HG03460 (cell line): ENCODE results near the gene SLC25A11.

Source experiments
- ATAC-seq: cut with Tn5 transposase; IDR thresholded peaks from one replicate; pipeline ENCODE4 v1.9.1; 2021; ENCODE audit not compliant: unreplicated experiment

SLC25A11 gene, protein sequence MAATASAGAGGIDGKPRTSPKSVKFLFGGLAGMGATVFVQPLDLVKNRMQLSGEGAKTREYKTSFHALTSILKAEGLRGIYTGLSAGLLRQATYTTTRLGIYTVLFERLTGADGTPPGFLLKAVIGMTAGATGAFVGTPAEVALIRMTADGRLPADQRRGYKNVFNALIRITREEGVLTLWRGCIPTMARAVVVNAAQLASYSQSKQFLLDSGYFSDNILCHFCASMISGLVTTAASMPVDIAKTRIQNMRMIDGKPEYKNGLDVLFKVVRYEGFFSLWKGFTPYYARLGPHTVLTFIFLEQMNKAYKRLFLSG

DNA sequence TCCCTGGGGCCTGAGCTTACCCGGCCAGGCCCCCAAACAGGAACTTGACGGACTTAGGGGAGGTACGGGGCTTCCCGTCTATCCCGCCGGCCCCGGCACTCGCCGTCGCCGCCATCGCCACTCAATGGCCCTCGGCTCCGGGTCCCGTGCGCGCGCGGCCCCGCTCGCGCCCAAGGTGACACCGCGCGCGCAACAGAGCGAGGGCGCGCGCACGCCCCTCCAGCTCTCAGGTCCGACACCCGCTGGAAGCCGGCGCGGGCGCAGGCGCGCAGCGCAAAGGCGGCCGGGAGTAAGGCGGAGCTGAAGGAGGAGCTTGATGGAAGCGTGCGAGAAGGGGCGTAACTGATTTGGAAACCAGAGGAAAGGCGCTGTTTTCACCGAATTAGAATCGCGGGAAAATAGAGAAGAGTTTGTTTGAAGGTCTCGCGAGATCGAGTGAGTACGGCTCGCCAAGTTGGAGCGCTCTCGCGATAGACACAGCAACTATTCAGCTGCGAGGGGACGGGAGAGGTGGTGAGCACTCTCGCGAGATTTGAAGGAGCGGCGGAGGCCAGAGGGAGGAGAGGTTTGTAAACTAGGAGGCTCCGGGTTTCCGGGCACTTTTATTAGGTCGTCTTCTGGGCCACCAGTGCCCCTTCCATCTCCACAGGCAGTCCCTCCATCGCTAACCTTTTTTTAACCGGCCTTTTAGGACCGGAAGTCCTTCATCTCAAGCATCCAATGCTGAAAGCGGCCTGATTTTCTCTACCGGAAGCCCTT, at the start of gene SLC25A11, which contains the start of gene RNF167:
TSS of gene SLC25A11 (minus strand) at position 251 of the 759 bp plus-strand sequence. CDS start at position 115, 136 bp downstream.
TSS of gene RNF167 (plus strand) at position 473 of the 759 bp plus-strand sequence. CDS start 642 bp downstream, outside the sequence.
- ATAC-seq = peak; percentile 73

DNA sequence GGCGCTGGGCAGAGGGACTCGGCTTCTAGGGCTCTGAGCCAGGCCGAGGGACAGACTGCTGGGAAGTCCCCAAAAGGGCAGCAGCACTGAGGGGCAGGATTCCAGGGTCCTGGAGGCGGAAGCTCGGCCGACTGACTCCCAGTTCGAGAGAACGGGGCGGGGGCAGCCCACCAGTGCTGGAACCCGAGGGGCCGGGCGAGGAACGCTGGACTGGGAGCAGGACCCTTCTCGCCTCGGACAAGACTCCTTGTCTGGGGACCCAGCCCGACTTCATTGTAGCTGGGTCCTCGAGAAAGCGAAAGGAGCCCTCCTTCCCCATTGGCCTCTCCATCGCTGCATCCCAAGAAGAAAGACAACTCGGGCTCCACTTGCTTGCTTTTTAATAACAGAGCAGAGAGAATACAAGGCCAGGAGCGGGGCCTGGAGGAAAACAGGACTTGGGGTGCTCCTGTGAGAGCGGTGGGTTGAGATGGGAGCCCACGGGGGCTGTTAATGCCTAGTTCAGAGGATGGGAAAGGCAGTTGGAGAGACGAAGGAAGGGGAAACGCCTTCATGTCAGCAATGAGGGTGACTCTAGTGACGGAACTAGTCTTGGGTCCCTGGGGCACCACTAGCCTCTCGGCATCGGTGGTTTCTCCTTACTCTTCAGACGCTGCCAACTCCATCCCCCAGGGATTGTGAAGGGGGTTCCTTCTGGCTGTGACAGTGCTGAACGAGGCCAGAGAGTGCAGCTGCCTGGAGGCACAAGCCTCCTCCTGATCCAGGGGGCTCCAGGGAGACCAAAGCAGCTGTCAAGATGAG, 48.1 kb upstream of the SLC25A11 start:
- ATAC-seq = peak; percentile 4

DNA sequence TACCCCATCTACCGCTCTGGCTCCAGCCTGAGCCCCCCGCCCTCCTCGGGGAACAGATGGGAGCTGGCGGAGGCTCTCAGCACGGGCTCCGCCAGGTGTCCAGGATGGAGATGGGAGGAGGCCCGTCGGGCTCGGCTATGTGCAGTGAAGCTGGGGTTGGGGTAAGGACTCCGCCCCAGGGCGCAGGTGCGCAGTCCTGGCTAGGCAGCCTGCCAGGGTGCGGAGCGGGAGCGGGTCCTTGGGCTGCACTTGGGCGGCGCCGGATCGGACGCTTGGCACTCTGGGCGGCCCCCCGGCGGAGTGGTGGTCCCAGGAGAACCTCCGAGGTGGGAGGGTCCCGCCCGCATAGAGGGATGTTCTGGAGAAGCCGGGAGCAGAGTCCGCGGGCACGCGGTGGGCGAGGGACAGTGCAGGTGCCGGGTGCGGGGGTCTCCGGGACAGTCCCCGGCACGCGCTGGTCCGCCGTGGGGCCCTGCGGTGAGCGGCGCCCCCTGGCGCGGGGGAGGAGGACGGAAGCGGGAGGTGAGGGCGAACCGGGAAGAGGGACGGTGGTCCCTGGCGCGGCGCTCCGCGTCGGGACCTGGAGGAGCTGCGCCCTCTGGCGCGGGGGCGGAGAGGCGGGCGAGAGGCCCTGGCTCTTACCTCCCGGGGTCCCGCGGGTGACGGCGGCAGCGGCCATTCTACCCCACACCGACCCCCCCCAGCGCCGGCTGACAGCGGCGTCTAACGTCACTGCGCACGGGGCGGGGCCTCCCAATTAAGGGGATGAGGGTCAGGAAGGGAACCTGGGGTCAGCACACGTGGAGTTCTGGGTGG, 47.3 kb upstream of the SLC25A11 start, which contains the start of gene CAMTA2:
TSS of gene CAMTA2 (minus strand) at position 725 of the 816 bp plus-strand sequence. CDS start 1,453 bp downstream, outside the sequence.
- peak; percentile 67 for ATAC-seq

DNA sequence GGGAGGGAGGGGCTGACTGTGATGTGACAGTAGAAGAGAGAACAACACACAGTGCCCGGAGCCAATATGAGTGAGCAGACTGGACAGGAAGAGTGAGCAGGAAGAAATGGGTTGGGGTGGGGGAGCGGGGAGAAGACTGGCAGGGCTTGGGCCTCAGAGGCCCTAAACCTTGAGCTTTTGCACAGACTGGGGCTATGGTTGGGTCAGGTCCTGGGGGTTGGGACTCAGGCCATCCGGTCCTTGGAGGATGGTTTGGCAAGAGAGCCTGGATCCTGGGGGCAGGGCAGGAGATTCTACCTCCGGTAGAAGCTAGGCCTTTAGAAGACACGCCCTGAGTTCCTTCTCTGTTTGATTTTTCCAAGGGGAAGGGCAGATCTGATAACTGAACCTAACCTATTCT, 46.6 kb upstream of the SLC25A11 start:
- no peak for ATAC-seq

DNA sequence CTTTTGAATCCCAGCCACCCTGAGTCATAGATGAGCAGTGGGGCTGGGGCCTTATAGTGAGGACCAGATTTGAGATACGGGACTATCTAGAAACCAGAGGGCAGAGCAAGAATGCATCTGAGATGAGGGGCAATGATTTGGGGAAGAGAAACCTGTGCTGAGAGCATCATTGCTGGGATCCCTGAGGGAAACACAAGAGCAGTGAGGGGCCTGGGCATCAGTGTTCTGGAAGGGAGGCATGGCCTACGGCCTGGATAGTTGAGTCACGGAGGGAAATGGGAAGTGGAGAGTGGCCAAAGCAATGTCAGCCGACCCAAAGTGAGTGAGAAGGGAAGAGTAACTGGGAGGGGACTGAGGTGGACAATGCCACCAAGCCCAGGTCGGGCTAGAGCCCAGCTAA, 42.5 kb upstream of the SLC25A11 start:
- no peak for ATAC-seq

DNA sequence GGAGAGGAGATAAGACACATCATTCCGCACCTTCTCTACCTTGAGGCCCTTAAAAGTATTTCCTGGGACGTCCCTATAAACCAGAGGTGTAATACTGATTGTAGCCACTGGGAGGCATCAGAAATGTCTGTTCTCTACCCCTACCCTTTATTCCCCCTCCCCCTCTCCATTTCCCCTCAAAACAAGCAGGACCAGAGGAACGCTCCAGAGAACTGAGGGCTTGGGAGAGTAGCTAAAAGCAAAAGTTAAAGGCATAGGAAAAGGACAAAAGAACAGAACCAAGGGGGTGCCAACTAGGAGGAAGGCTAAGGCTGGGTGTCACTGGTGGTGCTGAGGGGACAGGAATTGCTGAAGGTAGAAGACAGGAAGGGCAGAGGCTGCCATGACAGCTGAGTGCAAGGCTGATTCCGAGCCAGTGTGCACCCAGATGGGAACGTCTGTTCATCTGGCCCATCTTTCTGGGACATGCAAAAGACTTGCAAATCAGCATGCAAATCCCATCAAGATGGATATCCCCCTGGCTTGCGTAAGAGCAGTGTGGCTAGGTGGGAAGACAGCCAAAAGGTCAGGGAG, 40.9 kb upstream of the SLC25A11 start:
- ATAC-seq = no peak

DNA sequence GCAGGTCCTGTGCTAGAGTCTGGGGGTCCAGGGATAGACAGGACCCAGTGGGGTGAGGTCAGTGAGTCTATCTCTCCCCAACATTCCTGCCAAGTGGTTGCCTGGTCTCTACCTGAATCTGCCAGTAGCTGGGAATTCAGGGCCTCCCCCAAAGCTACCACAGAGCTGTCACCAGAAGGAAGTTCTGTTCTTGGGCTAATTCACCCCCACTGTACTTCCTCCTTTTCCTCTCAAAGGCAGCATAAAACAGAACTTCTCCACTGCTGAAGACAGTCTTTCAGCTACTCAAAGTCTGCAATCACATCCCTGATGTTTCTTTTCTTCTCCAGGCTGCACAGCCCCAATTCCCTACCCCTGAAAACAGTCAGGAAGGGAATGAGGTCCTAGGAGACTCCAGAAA, 38.9 kb upstream of the SLC25A11 start:
- ATAC-seq = no peak

DNA sequence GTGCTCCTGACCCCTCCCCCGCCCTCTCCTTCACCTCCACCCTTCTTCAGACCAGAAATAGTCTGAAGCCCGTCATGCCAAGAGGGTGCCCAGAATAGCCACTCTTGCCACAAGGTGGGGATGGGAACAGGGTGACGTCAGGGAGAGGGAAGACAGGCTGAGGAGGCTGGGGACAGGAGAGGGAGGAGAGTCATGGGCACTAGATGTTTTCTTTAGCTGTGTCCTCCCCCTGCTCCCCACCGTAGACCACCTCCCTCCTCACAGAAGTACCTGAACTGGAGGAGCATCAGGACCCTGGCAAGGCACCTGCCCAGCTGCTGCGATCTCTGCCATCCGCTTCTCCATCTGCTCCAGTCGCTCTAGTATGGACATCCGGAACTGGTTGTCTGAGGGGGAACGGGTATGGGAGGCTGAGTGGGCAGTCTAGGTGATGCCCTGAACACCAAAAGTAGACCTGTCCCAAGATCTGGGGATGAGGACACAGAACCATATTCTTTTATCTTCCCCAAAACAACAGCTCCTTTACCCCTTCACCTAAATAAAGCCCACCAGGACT, 34.3 kb upstream of the SLC25A11 start:
- ATAC-seq = no peak

DNA sequence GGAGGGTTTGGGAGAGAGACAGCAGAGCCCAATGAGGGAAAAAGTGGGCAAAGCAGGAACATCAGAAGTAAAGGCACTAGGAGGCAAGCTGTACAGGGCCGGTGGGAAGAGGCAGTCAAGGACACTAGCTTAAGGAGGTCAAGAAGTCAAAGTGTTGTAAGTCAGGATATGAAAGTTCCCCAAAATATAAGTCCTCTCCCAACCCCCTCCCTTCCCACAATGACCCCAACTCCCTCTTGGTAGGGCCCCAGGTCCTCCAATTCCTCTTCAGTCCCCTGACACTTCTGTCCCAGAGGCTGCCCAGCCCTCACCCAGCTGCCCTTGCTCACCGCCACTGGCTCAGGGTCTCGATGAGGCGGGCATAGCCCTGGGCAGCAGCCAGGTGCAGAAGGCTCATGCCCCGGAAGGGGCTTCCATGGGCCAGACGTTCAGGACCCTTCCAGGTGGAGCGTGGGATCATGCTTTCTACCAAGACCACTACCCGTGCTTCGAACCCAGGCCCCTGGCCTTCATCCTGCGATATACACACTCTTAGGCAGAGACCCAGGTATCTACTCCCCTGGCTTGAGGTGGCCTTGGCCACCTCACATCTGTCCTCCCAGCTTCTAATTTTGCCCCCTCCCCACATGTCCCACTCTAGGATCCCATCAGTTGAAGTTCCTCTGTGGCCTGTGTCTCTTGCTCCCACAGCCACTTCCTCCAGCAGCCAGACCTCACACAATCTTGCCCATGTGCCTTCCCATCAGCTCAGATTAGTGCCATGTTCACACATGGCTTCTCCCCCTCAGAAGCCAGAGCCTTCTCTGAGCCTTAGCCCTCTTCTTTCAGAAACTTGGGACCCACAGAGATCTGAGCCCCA, 33.6 kb upstream of the SLC25A11 start:
- ATAC-seq = no peak

DNA sequence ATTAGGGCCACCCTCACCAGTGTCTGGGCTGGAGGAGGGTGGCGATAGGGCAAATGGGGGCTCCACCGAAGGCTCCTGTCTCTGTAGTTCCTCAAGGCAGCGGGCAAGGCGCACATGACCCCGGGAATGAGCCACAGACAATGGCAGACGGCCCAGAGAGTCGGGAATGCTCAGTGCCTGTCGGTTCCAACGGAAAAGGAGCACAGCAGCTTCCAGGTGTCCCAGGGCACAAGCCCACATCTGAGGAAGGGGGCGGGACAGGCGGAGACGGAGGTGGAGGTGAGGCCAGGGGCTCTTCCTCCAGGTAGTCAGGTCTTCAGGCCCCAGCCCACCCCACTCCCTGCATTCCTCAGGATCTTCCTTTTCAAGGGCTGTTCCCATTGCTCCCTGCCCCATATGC, 32.9 kb upstream of the SLC25A11 start:
- no peak for ATAC-seq

DNA sequence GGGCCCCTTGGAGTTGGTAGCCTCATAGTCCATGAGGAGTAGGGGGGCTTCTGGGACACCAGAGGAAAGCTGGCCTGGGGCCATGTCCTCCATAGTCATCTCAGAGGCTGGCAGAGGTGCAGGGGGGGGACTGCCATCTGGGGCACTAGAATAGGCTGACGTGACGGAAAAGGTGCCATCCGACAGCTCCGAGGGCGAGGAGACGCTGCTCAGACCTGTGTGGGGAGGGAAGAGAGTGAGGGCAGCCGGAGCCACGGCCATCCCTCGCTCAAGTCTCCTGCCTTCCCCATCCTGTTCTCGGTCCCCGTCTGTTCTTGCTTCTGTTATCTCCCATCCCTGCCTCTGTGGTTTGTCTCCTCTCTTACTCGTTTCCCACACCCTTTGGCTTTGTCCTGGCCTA, 32.5 kb upstream of the SLC25A11 start:
- no peak for ATAC-seq

DNA sequence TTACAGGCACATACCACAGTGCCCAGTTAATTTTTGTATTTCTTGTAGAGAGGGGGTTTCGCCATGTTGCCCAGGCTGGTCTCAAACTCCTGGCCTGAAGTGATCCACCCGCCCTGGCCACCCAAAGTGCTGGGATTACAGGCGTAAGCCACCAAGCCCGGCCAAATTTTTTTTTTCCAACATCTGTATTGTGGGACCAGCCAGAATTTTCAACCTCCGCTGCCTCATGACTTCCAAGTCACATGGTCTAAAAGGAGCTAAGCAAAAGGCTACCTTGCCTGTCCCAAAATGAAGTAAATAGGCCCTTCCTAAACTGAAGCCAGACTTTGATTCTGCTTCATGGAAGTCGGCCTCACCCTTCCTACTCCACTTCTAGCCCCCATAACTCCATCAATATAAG, 32.0 kb upstream of the SLC25A11 start:
- ATAC-seq = no peak

DNA sequence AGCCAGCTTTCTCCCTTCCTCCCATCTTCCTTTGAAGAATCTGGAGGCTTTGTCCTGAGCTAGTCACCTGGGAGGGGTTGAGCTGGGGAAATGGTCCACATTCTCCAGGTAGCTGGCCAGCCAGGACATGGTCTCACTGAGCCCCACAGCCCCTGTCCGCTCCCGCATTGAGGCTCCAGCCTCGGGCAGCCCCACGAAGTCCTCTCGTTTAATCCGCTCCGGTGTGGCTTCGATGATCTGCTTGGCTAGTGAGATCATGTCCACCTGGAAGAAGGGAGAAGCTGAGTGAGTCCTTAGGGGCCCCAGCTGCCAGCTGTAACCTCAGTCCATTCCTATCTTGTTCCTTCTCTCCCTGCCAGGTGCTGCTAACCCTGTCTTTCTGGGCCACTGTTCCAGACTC, 30.4 kb upstream of the SLC25A11 start:
- ATAC-seq = no peak

DNA sequence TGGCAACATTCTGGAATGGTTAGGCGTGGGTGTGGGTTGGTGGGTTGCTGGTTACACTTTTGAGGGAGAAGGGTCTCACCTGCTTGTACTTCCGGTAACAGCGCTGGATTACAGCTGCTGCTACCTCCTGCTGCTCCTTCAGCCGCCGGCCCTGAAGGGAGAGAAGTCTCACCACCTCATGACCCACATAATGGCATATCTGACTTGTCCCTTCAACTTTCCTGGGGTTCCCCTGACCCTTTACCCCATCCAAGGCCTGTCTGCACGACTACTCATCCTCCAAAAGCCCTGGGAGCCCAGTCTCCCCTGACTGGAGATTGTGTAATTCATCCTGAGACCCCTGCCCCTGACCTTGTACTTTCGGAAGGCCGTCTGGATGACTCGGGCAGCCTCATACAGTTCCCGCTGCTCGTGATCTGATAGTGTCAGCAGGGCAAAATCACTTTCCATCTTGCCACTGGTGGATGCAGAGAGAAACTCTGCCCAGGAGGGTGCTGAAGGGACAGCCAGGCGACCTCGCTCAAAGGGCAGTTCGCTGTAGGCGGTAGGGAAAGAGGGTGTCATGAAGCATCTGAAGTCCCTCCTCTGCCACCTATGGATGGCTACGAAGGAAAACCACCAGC, 29.8 kb upstream of the SLC25A11 start:
- no peak for ATAC-seq

DNA sequence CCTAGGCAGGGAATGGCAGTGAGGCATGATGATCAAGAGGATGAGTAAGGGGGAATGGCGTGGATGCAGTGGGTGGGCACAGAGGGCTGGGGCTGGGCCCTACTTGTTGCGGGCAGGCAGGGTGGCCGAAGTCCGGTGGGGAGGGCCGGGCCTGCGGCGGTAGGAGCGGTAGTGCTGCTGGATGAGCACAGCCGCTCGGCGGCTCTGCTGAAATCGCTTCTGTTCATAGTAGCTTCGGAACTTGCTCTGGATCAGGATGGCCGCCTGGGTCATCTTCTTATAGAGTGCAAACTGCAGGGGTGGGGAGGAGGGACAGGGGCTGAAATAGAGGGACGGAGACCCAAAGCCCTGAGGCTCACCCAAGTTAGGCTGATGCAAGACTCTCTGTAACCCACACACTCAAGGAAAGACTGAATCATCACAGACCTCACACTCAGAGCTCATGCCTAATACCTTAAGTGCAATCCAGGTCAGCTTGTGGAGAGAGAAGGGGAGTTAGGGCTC, 29.3 kb upstream of the SLC25A11 start:
- ATAC-seq = no peak

DNA sequence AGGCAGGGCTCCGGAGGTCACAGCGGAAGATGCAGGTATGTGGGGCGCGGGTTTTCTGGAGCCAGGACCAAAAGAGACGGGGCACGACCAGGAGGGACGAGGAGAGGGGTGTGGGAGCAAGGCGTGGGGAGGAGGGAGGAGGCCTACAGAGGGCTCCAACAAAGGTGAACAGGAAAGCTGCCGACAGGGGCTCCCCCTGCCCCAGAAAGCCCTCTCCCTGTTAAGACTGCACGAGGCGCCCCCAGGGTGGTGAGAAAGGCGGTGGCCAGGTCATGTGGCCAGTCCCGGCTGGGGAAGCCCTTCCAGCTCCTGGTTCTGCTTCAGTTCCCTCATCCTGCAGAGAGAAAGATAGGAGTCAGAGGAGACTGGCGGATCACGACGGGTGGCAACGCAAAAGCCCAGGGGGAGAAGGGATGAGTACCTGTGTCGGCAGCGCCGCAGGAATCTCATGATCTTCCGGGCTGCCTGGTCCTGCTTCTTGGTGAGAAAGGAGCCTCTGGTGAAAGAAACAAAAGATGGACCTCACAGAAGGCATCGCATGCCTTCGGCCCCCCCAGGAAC, 28.7 kb upstream of the SLC25A11 start:
- ATAC-seq = no peak

DNA sequence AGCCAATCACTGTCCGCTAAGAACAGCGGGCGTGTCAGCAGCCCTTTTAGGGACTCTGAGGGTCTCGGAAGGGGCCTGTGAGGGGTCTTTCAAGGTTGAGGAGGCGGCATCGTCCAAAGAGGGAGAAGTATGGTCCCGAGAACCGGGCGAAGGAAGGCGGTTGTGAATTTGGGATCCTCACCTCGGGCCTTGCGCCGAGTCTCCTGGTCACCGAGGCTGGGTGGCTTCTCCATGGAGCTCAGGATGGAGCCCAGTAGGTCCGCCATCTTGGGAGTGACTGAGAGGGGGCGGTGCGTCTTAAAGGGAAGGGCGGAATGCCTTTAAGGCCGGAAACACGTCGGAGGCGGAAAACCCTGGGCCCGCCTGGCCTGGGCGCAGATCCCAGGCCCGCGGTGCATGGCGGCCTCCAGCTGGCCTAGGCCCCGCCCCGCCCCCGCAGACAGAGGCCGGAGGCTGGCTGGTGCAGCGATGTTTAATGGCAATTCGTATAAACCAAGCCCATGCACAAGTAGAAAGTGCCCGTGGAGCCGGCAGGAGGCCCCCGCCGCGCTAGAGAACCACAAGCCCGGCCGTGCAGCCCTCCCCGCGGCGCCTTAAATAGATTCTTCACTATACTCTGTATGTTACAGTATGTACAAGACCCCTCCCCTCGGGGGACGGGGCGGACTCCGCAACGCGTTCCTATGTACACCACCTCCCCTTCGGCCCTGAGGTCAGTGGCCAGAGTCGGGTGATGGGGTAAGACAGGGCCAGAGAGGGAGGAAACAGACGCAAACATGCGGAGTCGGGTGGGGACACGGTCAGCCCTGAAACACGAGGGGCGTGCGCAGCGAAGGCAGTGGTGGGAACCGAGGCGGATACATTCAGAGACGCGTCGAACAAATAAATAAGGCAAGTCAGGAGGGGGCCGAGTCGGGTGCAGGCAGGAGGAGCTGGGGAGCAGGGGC, 28.0 kb upstream of the SLC25A11 start, which contains the start of gene SPAG7:
TSS of gene SPAG7 (minus strand) at position 279 of the 947 bp plus-strand sequence. CDS start at position 266, 13 bp downstream.
- ATAC-seq = peak; percentile 57
